Hepatocyte (in vitro differentiated cells): ENCODE data around the gene CAB39L. TPM values are rescaled to one million over a fixed set of nuclear protein-coding genes. Genes with fewer than 3 reads are reported as not detected.

ENCODE experiments used
- DNase-seq: peaks from one replicate; pipeline ENCODE4 v3.0.0-alpha.2; 2016; ENCODE audit warnings: low spot score
- H2AFZ ChIP-seq: fragments of 200-600 bp; sonication (generic); 2 replicates; pipeline ENCODE4 v1.6.0; 2016; ENCODE audit warnings: antibody characterized with exemption, mild to moderate bottlenecking
- H3K27ac ChIP-seq: fragments of 200-600 bp; sonication (generic); 2 replicates; pipeline ENCODE4 v1.5.1; 2016; ENCODE audit warnings: mild to moderate bottlenecking
- H3K27me3 ChIP-seq: fragments of 200-600 bp; sonication (generic); 2 replicates; pipeline ENCODE4 v1.6.1; 2016
- H3K36me3 ChIP-seq: fragments of 200-600 bp; sonication (generic); replicated peaks from 2 replicates; pipeline ENCODE4 v1.5.1; 2016; ENCODE audit warnings: low read depth; ENCODE audit not compliant: insufficient read depth
- H3K4me1 ChIP-seq: fragments of 200-600 bp; sonication (generic); 2 replicates; pipeline ENCODE4 v1.5.1; 2016; ENCODE audit warnings: mild to moderate bottlenecking, moderate library complexity; ENCODE audit not compliant: insufficient read depth
- H3K4me2 ChIP-seq: fragments of 200-600 bp; sonication (generic); 2 replicates; pipeline ENCODE4 v1.6.0; 2016
- H3K4me3 ChIP-seq: fragments of 200-600 bp; sonication (generic); 2 replicates; pipeline ENCODE4 v1.5.1; 2016; ENCODE audit warnings: mild to moderate bottlenecking
- H3K79me2 ChIP-seq: fragments of 200-600 bp; sonication (generic); 2 replicates; pipeline ENCODE4 v1.6.0; 2017; ENCODE audit warnings: mild to moderate bottlenecking
- H3K9me2 ChIP-seq: fragments of 200-600 bp; sonication (generic); replicated peaks from 2 replicates; pipeline ENCODE4 v1.6.0; 2017; ENCODE audit warnings: mild to moderate bottlenecking; ENCODE audit not compliant: insufficient read depth
- H3K9me3 ChIP-seq: fragments of 200-600 bp; sonication (generic); 2 replicates; pipeline ENCODE4 v1.5.1; 2016; ENCODE audit warnings: low read depth, mild to moderate bottlenecking
- H4K20me1 ChIP-seq: fragments of 200-600 bp; sonication (generic); 2 replicates; pipeline ENCODE4 v1.6.0; 2016; ENCODE audit warnings: mild to moderate bottlenecking; ENCODE audit not compliant: insufficient read depth, poor library complexity, severe bottlenecking
- CTCF ChIP-seq: fragments of 200-600 bp; sonication (generic); IDR thresholded peaks from 2 replicates; pipeline ENCODE4 v1.5.1; 2016; ENCODE audit warnings: antibody characterized with exemption, mild to moderate bottlenecking; ENCODE audit not compliant: poor library complexity
- EZH2 ChIP-seq: fragments of 200-600 bp; sonication (generic); IDR thresholded peaks from 2 replicates; pipeline ENCODE4 v1.6.1; 2016; ENCODE audit warnings: antibody characterized with exemption, mild to moderate bottlenecking, borderline replicate concordance
- EZH2phosphoT487 ChIP-seq: fragments of 200-600 bp; sonication (generic); IDR thresholded peaks from one replicate; pipeline ENCODE4 v1.6.1; 2018; ENCODE audit warnings: antibody characterized with exemption, mild to moderate bottlenecking, low read depth, moderate library complexity; ENCODE audit not compliant: unreplicated experiment, severe bottlenecking
- WGBS: methylation state at CpG from one replicate; pipeline ENCODE4 v1.1.6; 2016; ENCODE audit warnings: low lambda C conversion rate; ENCODE audit errors: missing lambda C conversion rate; 5-methylcytosine and 5-hydroxymethylcytosine counted together
- polyA plus RNA-seq: library from polyadenylated mRNA; unstranded; fragments of >200 nt; fragmentation: Nextera tagmentation; extraction: Ambion mirVana; gene quantifications from 2 replicates; pipeline ENCODE4 v1.2.1, GENCODE V29; 2016
- total RNA-seq: library from RNA; depleted of rRNA; stranded (reverse); fragments of >200 nt; gene quantifications from 2 replicates; pipeline ENCODE4 v1.2.3, GENCODE V29; 2014

Gene CAB39L
- total and polyA plus RNA-seq, 2 experiments from 2014 or later, result 13.7 to 20.4 TPM

- Histone ChIP-seq H3K4me1 (no peaks in the 10 kb centered on the region), H3K4me2 (no peak overlapping the region), H2AFZ (no peak overlapping the region), H3K27me3 (no peaks in the 10 kb centered on the region), H3K36me3 (no peaks in the 10 kb centered on the region), H3K79me2 (no peaks in the 10 kb centered on the region), H3K9me2 (no peaks in the 10 kb centered on the region), H3K4me3 (no peak overlapping the region), H3K27ac (no peak overlapping the region), H3K9me3 (no peaks in the 10 kb centered on the region), H4K20me1 (no peaks in the 10 kb centered on the region)
- WGBS, result 89% methylated on average over 5 of the region's 5 CpGs
- no peak for DNase-seq
- no peak for TF ChIP-seq EZH2phosphoT487
- no peak for TF ChIP-seq EZH2
- no peak for TF ChIP-seq CTCF
Observed at GRCh38 chr13:49411353-49411752, 32.5 kb downstream of the CAB39L start.

- H3K4me1 ChIP-seq, result no peaks in the 10 kb centered on the region
- no peak overlapping the region for H2AFZ ChIP-seq
- no peaks in the 10 kb centered on the region for H4K20me1 ChIP-seq
- no peak overlapping the region for H3K4me2 ChIP-seq
- H3K79me2 ChIP-seq, result no peaks in the 10 kb centered on the region
- H3K36me3 ChIP-seq, result no peaks in the 10 kb centered on the region
- DNase-seq, result no peak
- H3K27me3 ChIP-seq, result no peaks in the 10 kb centered on the region
- no peak for TF ChIP-seq EZH2phosphoT487
- no peak for TF ChIP-seq EZH2
- no peak for TF ChIP-seq CTCF
- no peaks in the 10 kb centered on the region for H3K9me3 ChIP-seq
- H3K27ac ChIP-seq, result no peak overlapping the region
- no peak overlapping the region for H3K4me3 ChIP-seq
- no peaks in the 10 kb centered on the region for H3K9me2 ChIP-seq
Observed at GRCh38 chr13:49410477-49410876, 33.4 kb downstream of the CAB39L start.

GRCh38 chr13:49410006-49410405 is 33.9 kb downstream of the CAB39L start:
- no peak for DNase-seq
- Histone ChIP-seq H2AFZ (no peak overlapping the region), H3K9me2 (no peaks in the 10 kb centered on the region), H3K4me1 (no peaks in the 10 kb centered on the region), H3K27ac (no peak overlapping the region), H3K4me2 (no peak overlapping the region), H3K36me3 (no peaks in the 10 kb centered on the region), H3K9me3 (no peaks in the 10 kb centered on the region), H3K4me3 (no peak overlapping the region), H3K27me3 (no peaks in the 10 kb centered on the region), H3K79me2 (no peaks in the 10 kb centered on the region), H4K20me1 (no peaks in the 10 kb centered on the region)
- TF ChIP-seq EZH2 (no peak), EZH2phosphoT487 (no peak), CTCF (no peak)
- WGBS, result 91% methylated on average over 4 of the region's 4 CpGs

- no peaks in the 10 kb centered on the region for H3K36me3 ChIP-seq
- DNase-seq, result no peak
- no peak overlapping the region for H3K27ac ChIP-seq
- TF ChIP-seq EZH2phosphoT487 (no peak), EZH2 (no peak), CTCF (no peak)
- H4K20me1 ChIP-seq, result no peaks in the 10 kb centered on the region
- H3K27me3 ChIP-seq, result no peaks in the 10 kb centered on the region
- H3K4me2 ChIP-seq, result no peak overlapping the region
- 62% methylated on average over 3 of the region's 3 CpGs for WGBS
- H3K9me2 ChIP-seq, result no peaks in the 10 kb centered on the region
- H3K4me1 ChIP-seq, result no peaks in the 10 kb centered on the region
- H3K79me2 ChIP-seq, result no peaks in the 10 kb centered on the region
- H3K4me3 ChIP-seq, result no peak overlapping the region
- H2AFZ ChIP-seq, result no peak overlapping the region
- no peaks in the 10 kb centered on the region for H3K9me3 ChIP-seq
Observed at GRCh38 chr13:49409008-49409407, 34.9 kb downstream of the CAB39L start.
